COLO829 (cell line): ENCODE data around the gene CYP27C1.
A peak's percentile ranks its signal among the peaks of the same experiment; 100 is the strongest.
"Not testable (repeated sequence)": the region's sequence is repeated elsewhere in the genome, so short reads cannot be mapped to it uniquely, and the experiment has no call there.

Experiments
- DNase-seq: peaks from one replicate; pipeline ENCODE4 v3.0.0; 2012; ENCODE audit warnings: low spot score

Gene CYP27C1

DNA sequence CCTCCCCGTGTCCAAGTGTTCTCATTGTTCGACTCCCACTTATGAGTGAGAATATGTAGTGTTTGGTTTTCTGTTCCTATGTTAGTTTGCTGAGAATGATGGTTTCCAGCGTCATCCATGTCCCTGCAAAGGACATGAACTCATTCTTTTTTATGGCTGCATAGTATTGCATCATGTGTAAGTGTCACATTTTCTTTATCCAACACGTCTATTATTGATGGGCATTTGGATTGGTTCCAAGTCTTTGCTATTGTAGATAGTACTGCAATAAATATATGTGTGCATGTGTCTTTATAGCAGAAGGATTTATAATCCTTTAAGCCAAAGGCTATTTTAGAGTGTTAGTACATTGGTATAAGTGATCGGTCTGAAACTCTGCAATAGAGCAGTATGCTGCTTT, 4.0 kb upstream of the CYP27C1 start:
- not testable (repeated sequence) for DNase-seq

DNA sequence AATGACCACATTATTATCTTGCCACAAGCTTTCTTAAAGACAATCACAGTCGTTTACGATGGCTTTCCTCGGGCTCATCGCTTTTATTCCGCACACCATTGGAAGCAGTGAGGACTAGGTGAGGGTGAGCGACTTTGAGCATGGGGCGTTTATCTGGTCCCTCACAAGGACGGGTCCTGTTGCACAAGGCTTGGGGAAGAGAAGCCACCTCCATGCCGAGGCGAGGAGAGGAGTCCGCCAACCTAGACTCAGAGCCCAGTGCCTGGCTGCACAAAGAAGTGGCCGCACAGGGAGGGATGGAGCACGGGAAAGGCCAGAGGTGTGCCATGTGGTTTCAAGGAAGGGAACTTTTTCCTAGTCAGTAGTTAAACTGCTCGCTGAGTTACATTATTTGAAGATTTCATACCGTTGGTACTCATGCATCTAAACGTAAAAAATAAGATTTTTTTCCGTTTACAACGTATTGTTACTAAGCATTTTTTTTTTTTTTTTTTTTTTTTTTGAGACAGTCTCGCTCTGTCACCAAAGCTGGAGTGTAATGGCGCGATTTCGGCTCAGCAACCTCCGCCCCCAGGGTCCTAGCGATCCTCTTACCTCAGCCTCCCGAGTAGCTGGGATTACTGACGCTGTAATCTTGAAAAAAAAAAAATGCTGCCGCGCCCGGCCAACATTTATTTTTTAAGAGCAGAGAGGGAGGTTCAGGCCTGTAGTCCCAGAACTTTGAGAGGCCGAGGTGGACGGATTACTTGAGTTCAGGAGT, 849 bp upstream of the CYP27C1 start:
- DNase-seq: no peak

DNA sequence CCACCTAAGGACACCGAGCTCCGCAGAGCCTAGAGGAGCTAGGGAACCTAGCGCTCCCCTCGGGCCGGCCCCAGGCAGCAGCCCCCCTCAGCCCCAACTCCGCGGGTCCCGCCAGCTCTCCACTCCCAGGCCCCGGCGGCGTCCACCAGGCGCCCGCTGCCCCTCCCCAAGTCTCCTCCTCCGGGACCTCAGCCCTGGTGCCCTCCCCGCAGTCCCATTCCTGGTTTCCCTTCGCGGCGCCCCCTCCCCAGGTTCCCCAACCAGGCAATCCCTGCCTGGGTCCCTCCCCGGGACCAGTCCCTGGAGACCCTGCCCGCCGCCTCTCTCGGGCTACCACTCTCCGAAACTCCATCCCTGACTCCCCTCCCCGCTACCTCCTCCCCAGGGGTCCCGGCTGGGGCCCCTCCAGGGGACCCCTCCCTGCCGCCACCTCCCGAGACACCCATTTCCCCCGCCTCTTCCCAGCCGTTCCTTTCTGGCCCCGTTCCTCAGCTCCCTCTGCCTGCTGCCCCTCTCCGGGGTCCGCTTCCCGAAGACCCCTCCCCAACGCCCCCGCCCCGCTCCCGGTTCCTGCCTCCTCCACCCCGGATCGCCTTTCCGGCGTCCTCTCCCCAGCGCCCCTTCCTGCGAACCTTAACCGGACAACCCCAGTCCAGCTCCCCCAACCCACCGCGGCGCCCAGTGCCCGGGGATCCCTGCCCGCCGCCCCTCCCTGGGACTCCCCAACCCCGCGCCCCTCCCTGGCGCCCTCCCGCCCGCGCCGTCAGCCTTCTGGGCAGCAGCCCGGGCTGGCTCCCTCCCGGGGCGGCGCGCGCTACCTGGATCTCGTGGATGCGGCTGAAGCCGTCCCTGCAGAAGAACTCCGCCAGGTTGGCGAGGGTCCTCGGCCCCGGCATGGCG, 678 bp downstream of the CYP27C1 start:
- no peak for DNase-seq

GRCh38 chr2:127218812-127219170, 1.3 kb downstream of the CYP27C1 start:
- no peak for DNase-seq

- no peak for DNase-seq
Measured at GRCh38 chr2:127217470-127218325, 2.4 kb downstream of the CYP27C1 start.

GRCh38 chr2:127216593-127216992, 3.5 kb downstream of the CYP27C1 start:
- DNase-seq: no peak

DNA sequence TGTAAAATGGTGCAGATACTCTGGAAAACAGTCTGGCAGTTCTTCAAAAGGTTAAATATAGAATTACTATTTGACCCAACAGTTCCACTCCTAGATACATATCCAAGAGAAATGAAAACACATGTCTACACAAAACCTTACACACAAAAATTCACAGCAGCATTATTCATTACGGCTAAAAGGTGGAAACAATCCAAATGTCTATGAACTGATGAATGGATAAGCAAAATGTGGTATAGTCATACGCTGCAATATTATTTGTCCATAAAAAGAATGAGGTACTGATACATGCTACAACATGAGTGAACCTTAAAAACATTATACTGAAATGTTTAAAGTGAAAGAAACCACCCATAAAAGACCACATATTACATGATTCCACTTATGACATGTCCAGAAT, 4.0 kb downstream of the CYP27C1 start:
- DNase-seq: no peak

DNA sequence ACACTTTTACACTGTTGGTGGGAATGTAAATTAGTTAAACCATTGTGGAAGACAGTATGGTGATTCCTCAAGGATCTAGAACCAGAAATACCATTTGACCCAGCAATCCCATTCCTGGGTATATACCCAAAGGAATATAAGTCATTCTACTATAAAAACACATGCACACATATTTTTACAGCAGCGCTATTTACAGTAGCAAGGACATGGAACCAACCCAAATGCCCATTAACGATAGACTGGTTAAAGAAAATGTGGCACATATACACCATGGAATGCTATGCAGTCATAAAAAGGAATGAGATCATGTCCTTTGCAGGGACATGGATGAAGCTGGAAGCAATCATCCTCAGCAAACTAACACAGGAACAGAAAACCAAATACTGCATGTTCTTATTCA, 5.9 kb downstream of the CYP27C1 start:
- not testable (repeated sequence) for DNase-seq

DNA sequence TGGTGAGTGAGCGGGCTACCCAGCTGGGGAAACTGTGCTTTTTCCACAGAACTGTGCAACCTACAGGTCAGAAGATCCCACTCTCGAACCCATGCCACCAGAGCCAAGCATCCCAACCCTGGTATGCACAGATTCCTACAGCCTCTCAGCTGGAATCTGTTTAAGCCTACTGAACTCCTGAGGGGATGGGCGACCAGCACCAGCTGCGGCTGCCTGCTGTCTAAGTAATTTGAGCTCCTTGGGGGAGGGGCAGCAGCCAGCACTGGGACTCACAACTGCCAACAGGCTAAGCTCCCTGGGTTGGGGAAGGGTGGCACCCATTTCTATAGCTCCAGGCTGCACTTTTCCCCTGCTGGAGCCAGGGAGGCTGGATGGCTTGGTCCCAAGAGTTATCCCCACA, 11.8 kb downstream of the CYP27C1 start:
- DNase-seq: no peak

GRCh38 chr2:127205218-127206125, 14.6 kb downstream of the CYP27C1 start:
- no peak for DNase-seq

GRCh38 chr2:127201452-127201851, 18.6 kb downstream of the CYP27C1 start:
- DNase-seq: no peak

GRCh38 chr2:127200962-127201361, 19.1 kb downstream of the CYP27C1 start:
- DNase-seq: no peak

DNA sequence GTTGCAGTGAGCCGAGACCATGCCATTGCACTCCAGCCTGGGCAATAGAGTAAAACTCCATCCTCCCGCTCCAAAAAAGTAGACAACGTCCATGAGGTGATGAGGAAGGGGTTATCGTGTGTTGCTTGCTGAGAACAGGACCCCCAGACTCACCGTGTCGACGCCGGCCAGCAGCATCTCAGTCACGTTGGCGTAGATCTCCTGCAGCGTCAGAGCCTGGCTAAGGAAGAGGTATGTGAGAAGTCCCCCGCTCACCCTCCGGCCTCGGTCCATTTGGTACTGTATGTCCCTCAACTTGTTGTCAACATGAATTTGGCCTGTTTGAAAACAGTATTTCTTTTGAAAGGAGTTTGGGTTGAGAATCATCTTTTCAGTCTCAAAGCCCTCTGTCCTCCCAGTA, 20.9 kb downstream of the CYP27C1 start:
- no peak for DNase-seq

- DNase-seq: peak; percentile 54
Measured at GRCh38 chr2:127197475-127198385, 22.4 kb downstream of the CYP27C1 start.

DNA sequence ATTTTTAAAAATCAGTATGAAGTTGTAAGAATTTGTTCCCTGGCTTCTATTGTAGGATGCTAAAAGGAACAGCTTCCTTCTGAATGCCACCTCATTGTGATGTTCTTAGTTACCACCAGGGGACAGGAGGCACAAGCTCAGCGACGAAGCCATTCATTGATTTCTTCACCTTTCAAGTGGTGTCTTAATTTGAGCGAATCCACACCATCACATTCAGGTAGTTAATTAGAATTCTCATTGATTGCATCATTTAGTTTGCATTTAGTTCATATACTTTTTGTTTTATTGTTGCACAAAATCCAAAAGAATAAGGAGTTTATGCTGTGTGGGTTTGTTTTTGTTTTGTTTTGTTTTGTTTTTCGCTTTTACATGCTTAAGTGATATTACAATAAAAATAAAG, 23.1 kb downstream of the CYP27C1 start:
- no peak for DNase-seq

DNA sequence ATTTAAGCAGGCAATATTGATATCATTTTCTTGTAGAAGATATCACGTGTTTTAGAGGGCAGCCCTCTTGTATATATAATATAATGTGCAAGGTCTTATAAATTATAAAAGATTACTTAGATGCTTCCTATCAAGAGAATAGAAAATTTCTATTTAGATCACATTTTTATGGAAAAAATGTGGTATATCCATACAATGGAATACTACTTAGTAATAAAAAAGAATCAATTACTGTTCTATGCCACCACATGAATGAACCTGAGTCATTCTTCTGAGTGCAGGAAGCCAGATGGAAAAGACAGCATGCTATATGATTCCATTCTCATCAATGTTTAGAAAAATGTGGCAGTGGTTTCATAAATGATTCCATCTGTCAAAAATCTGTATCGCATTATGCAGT, 23.6 kb downstream of the CYP27C1 start:
- DNase-seq: no peak

GRCh38 chr2:127195140-127196074, 24.7 kb downstream of the CYP27C1 start:
- no peak for DNase-seq

DNA sequence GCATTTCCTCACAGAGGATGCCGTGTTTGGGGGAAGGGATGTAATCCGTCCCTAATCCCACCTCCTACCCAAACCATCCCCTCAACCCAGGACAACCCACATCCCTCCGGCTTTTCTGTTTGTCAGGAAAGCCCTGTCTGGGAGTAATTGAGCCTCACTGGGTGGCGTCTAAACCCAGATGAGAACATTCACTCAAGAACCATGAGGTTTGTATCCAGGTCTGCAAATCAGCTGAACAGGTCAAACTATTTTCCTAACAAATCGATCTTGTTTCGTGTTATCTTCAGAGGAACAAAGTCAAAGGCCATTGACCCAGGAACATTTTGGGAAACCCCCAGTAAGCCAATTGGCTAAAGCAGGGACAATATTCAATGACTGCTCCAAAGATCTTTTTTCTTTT, 25.7 kb downstream of the CYP27C1 start:
- no peak for DNase-seq

- peak; percentile 25 for DNase-seq
Measured at GRCh38 chr2:127193967-127194280, 26.2 kb downstream of the CYP27C1 start.
